Smooth muscle cell (in vitro differentiated cells): ENCODE results near the gene CCDC89. TPM values are rescaled to one million over a fixed set of nuclear protein-coding genes. Genes with fewer than 3 reads are reported as not detected.

Experiments used
- DNase-seq: peaks from one replicate; lab custom pipeline; 2025; ENCODE audit not compliant: unreplicated experiment; lab: John Stamatoyannopoulos, UW
- H2AFZ ChIP-seq: fragments of 200-600 bp; sonication (generic); 2 replicates; pipeline ENCODE4 v1.6.0; 2016; ENCODE audit warnings: antibody characterized with exemption, low read depth, mild to moderate bottlenecking
- H3F3A ChIP-seq: fragments of 200-600 bp; sonication (generic); 2 replicates; pipeline ENCODE4 v1.6.0; 2017; ENCODE audit warnings: antibody characterized with exemption, low read depth
- H3K27ac ChIP-seq: fragments of 200-600 bp; sonication (generic); 2 replicates; pipeline ENCODE4 v1.5.1; 2016; ENCODE audit warnings: low read depth, mild to moderate bottlenecking
- H3K27me3 ChIP-seq: fragments of 200-600 bp; sonication (generic); 2 replicates; pipeline ENCODE4 v1.6.1; 2016; ENCODE audit warnings: low read depth, mild to moderate bottlenecking
- H3K36me3 ChIP-seq: fragments of 200-600 bp; sonication (generic); 2 replicates; pipeline ENCODE4 v1.5.1; 2016; ENCODE audit warnings: low read depth
- H3K4me1 ChIP-seq: fragments of 200-600 bp; sonication (generic); 2 replicates; pipeline ENCODE4 v1.5.1; 2016; ENCODE audit warnings: low read depth
- H3K4me2 ChIP-seq: fragments of 200-600 bp; sonication (generic); 2 replicates; pipeline ENCODE4 v1.6.0; 2016; ENCODE audit warnings: mild to moderate bottlenecking
- H3K4me3 ChIP-seq: fragments of 200-600 bp; sonication (generic); 2 replicates; pipeline ENCODE4 v1.5.1; 2016; ENCODE audit warnings: mild to moderate bottlenecking
- H3K79me2 ChIP-seq: fragments of 200-600 bp; sonication (generic); 2 replicates; pipeline ENCODE4 v1.6.0; 2016; ENCODE audit warnings: low read depth, mild to moderate bottlenecking
- H3K9ac ChIP-seq: fragments of 200-600 bp; sonication (generic); 2 replicates; pipeline ENCODE4 v1.6.0; 2016; ENCODE audit warnings: low read depth
- H3K9me3 ChIP-seq: fragments of 200-600 bp; sonication (generic); replicated peaks from 2 replicates; pipeline ENCODE4 v1.5.1; 2016; ENCODE audit warnings: low read depth
- H4K20me1 ChIP-seq: fragments of 200-600 bp; sonication (generic); 2 replicates; pipeline ENCODE4 v1.6.0; 2016; ENCODE audit warnings: low read depth
- WGBS: methylation state at CpG from one replicate; pipeline ENCODE4 v1.1.7; 2016; ENCODE audit warnings: low lambda C conversion rate; 5-methylcytosine and 5-hydroxymethylcytosine counted together
- polyA plus RNA-seq: library from polyadenylated mRNA; unstranded; fragments of >200 nt; fragmentation: Nextera tagmentation; extraction: Ambion mirVana; gene quantifications from 2 replicates; pipeline ENCODE4 v1.2.1, GENCODE V29; 2016
- total RNA-seq: library from RNA; depleted of rRNA; stranded (reverse); fragments of >200 nt; gene quantifications from 2 replicates; pipeline ENCODE4 v1.2.3, GENCODE V29; 2014
- TF ChIP-seq, protein P1 (sequence below): fragments of 200-600 bp; sonication (generic); IDR thresholded peaks from 2 replicates; pipeline ENCODE4 v1.5.1; 2017; ENCODE audit warnings: borderline replicate concordance, mild to moderate bottlenecking, antibody characterized with exemption; ENCODE audit not compliant: insufficient read depth, poor library complexity, severe bottlenecking

CCDC89 gene
- total and polyA plus RNA-seq, 2 experiments from 2014 or later, result not detected

DNA sequence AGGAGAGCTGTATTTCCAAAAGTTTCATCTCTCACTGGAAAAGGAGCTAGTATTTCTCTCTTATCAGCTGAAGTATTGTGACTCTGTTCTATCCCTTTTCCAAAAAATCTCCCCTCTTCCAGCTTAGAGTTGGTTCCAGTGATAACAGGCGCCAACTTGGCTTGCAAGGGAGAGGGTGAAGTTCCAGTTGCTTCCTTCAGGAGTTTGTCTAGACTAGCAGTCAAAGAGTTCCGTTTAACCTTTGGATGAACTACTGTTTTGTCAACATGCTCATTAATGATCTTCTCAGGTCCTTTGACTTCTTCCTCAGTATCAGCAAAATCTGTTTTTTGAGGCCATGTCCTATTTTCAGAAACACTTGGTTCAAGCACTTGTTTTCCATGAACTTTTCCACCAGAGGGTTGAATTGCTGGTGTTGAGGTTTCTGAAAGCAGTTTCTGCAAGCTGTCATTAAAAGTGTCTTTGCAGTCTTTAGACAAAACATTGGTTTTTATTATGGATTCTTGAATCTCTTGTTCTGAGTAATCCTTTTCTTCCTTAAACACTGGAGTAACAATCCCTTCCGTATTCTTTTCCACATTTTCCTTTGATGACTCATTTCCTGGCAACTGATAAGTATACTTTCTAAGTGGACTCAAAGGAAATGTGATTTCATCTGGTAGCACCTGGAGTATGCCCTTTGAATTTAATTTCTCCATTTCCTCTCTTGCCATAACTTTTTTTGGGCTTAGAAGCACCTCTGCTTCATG is 39.7 kb upstream of the CCDC89 start:
- DNase-seq, result no peak
- Histone ChIP-seq H2AFZ (no peak overlapping the region), H4K20me1 (no peaks in the 10 kb centered on the region), H3K4me3 (no peak overlapping the region), H3K9me3 (no peaks in the 10 kb centered on the region), H3K36me3 (no peaks in the 10 kb centered on the region), H3K4me1 (no peaks in the 10 kb centered on the region), H3F3A (no peaks in the 10 kb centered on the region), H3K27me3 (no peaks in the 10 kb centered on the region), H3K79me2 (no peaks in the 10 kb centered on the region), H3K9ac (no peak overlapping the region), H3K4me2 (no peak overlapping the region), H3K27ac (no peak overlapping the region)
- 67% methylated on average over 3 of the region's 3 CpGs for WGBS
- TF ChIP-seq, protein P1, sequence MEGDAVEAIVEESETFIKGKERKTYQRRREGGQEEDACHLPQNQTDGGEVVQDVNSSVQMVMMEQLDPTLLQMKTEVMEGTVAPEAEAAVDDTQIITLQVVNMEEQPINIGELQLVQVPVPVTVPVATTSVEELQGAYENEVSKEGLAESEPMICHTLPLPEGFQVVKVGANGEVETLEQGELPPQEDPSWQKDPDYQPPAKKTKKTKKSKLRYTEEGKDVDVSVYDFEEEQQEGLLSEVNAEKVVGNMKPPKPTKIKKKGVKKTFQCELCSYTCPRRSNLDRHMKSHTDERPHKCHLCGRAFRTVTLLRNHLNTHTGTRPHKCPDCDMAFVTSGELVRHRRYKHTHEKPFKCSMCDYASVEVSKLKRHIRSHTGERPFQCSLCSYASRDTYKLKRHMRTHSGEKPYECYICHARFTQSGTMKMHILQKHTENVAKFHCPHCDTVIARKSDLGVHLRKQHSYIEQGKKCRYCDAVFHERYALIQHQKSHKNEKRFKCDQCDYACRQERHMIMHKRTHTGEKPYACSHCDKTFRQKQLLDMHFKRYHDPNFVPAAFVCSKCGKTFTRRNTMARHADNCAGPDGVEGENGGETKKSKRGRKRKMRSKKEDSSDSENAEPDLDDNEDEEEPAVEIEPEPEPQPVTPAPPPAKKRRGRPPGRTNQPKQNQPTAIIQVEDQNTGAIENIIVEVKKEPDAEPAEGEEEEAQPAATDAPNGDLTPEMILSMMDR, result no peak

- no peak overlapping the region for H3K4me3 ChIP-seq
- TF ChIP-seq, protein P1, result no peak
- no peaks in the 10 kb centered on the region for H3K27me3 ChIP-seq
- no peak overlapping the region for H3K27ac ChIP-seq
- H3K36me3 ChIP-seq, result no peaks in the 10 kb centered on the region
- H3K9me3 ChIP-seq, result no peaks in the 10 kb centered on the region
- H2AFZ ChIP-seq, result no peak overlapping the region
- H4K20me1 ChIP-seq, result no peaks in the 10 kb centered on the region
- no peak overlapping the region for H3K9ac ChIP-seq
- H3K79me2 ChIP-seq, result no peaks in the 10 kb centered on the region
- 81% methylated on average over 6 of the region's 6 CpGs for WGBS
- H3K4me2 ChIP-seq, result no peak overlapping the region
- no peak for DNase-seq
- H3K4me1 ChIP-seq, result peaks cover 4% of the 10 kb centered on the region
- H3F3A ChIP-seq, result peaks cover 3% of the 10 kb centered on the region
These were observed 38.9 kb upstream of the CCDC89 start for GRCh38 chr11:85724748-85725465.

DNA sequence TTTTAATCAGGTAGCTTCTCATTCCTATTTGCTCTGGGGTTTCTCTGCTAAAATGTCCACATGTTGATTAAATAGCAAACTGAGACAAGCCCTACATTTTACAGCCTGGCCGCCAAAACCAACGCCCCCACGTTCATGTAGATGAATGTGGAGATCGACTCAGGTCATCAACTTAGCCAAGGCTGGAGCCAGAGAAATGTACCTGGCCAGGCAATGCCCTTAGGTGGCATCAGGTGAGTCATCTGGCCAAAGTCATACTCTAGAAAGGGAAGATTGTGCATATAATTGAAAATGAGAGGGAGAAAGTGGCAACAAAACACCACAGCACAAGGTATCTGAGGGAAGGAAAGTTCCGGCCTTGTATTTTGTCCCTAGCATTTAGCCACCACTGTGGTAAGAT is 37.1 kb upstream of the CCDC89 start:
- 84% methylated on average over 5 of the region's 5 CpGs for WGBS
- no peak overlapping the region for H3K27ac ChIP-seq

More for the DNA sequence above, 37.1 kb upstream of the CCDC89 start:
- TF ChIP-seq, protein P1, result no peak
- Histone ChIP-seq H3K4me3 (no peak overlapping the region), H3K4me1 (peaks cover 17% of the 10 kb centered on the region), H3K4me2 (no peak overlapping the region), H3K9me3 (no peaks in the 10 kb centered on the region), H3K36me3 (no peaks in the 10 kb centered on the region), H3K27me3 (no peaks in the 10 kb centered on the region), H4K20me1 (no peaks in the 10 kb centered on the region), H3K79me2 (no peaks in the 10 kb centered on the region), H3F3A (peaks cover 11% of the 10 kb centered on the region), H3K9ac (no peak overlapping the region), H2AFZ (no peak overlapping the region)
- no peak for DNase-seq
